GM23338 (cell line): ENCODE results near the gene CYSLTR2. TPM values are rescaled to one million over a fixed set of nuclear protein-coding genes. Genes with fewer than 3 reads are reported as not detected.

Source experiments
- ATAC-seq: fragments of 200-7000 bp; cut with Tn5 transposase; 3 replicates; pipeline ENCODE4 v1.9.1; 2020
- DNase-seq: peaks from one replicate; pipeline ENCODE4 v3.0.0-alpha.2; 2015; ENCODE audit warnings: low spot score
- H2AFZ ChIP-seq: fragments of 200-600 bp; sonication (generic); 2 replicates; pipeline ENCODE4 v1.8.0; 2016; ENCODE audit warnings: antibody characterized with exemption, mild to moderate bottlenecking, moderate library complexity
- H3F3A ChIP-seq: fragments of 200-600 bp; sonication (generic); replicated peaks from 2 replicates; pipeline ENCODE4 v1.8.0; 2017; ENCODE audit warnings: antibody characterized with exemption, mixed run types, low read depth
- H3K27ac ChIP-seq: fragments of 200-600 bp; sonication (generic); 2 replicates; pipeline ENCODE4 v1.6.1; 2016; ENCODE audit warnings: low read depth
- H3K27me3 ChIP-seq: fragments of 200-600 bp; sonication (generic); 2 replicates; pipeline ENCODE4 v1.8.0; 2016; ENCODE audit warnings: mild to moderate bottlenecking, mixed run types, moderate library complexity; ENCODE audit not compliant: insufficient read depth
- H3K36me3 ChIP-seq: fragments of 200-600 bp; sonication (generic); 2 replicates; pipeline ENCODE4 v1.8.0; 2016; ENCODE audit warnings: mild to moderate bottlenecking; ENCODE audit not compliant: insufficient read depth
- H3K4me1 ChIP-seq: fragments of 200-600 bp; sonication (generic); 2 replicates; pipeline ENCODE4 v1.8.0; 2016; ENCODE audit warnings: mild to moderate bottlenecking, moderate library complexity; ENCODE audit not compliant: insufficient read depth
- H3K4me2 ChIP-seq: fragments of 200-600 bp; sonication (generic); 2 replicates; pipeline ENCODE4 v1.7.1; 2017; ENCODE audit warnings: mixed run types
- H3K4me3 ChIP-seq: fragments of 200-600 bp; sonication (generic); 2 replicates; pipeline ENCODE4 v1.6.1; 2016; ENCODE audit warnings: mixed run types
- H3K79me2 ChIP-seq: fragments of 200-600 bp; sonication (generic); replicated peaks from 2 replicates; pipeline ENCODE4 v1.8.0; 2017; ENCODE audit warnings: mild to moderate bottlenecking; ENCODE audit not compliant: insufficient read depth
- H3K9me2 ChIP-seq: fragments of 200-600 bp; sonication (generic); 2 replicates; pipeline ENCODE4 v1.8.0; 2017; ENCODE audit not compliant: insufficient read depth
- H4K20me1 ChIP-seq: fragments of 200-600 bp; sonication (generic); replicated peaks from 2 replicates; pipeline ENCODE4 v1.8.0; 2017; ENCODE audit warnings: mild to moderate bottlenecking; ENCODE audit not compliant: insufficient read depth
- H3K27ac Mint-ChIP-seq: 2 replicates; pipeline ENCODE4 v1.8.0; 2020; ENCODE audit warnings: inconsistent platforms, mild to moderate bottlenecking, moderate library complexity, mixed read lengths
- H3K27me3 Mint-ChIP-seq: 3 replicates; pipeline ENCODE4 v1.8.0; 2022; ENCODE audit warnings: low read depth, mild to moderate bottlenecking, moderate library complexity, mixed read lengths, inconsistent platforms; ENCODE audit not compliant: insufficient read depth, poor library complexity
- H3K36me3 Mint-ChIP-seq: 3 replicates; pipeline ENCODE4 v1.8.0; 2021; ENCODE audit warnings: low read depth, mild to moderate bottlenecking, inconsistent platforms, moderate library complexity, mixed read lengths
- H3K4me1 Mint-ChIP-seq: 3 replicates; pipeline ENCODE4 v1.8.0; 2020; ENCODE audit warnings: mild to moderate bottlenecking, inconsistent platforms, mixed read lengths
- H3K4me3 Mint-ChIP-seq: 3 replicates; pipeline ENCODE4 v1.8.0; 2021; ENCODE audit warnings: moderate library complexity, mild to moderate bottlenecking, inconsistent platforms, mixed read lengths
- H3K9me3 Mint-ChIP-seq: 3 replicates; pipeline ENCODE4 v1.8.0; 2020; ENCODE audit warnings: moderate library complexity, mild to moderate bottlenecking, inconsistent platforms, mixed read lengths
- CTCF ChIP-seq, 2 experiments: fragments of 200-600 bp in 1 of 2; sonication (generic) in 1 of 2; conservative IDR thresholded peaks; 2 replicates each; pipeline versions ENCODE4 v1.5.1 to v1.6.1; 2016 to 2017; ENCODE audit warnings: antibody characterized with exemption in 2 of 2, low read depth in 2 of 2, mild to moderate bottlenecking in 2 of 2, moderate library complexity in 1 of 2
- JUNB ChIP-seq: IDR thresholded peaks from one replicate; pipeline ENCODE4 v1.6.1; 2016; ENCODE audit warnings: antibody characterized with exemption; ENCODE audit not compliant: unreplicated experiment
- POLR2AphosphoS5 ChIP-seq: IDR thresholded peaks from 2 replicates; pipeline ENCODE4 v1.6.1; 2016; ENCODE audit warnings: antibody characterized with exemption, low read depth
- REST ChIP-seq: IDR thresholded peaks from one replicate; pipeline ENCODE4 v1.6.1; 2018; ENCODE audit warnings: antibody characterized with exemption; ENCODE audit not compliant: unreplicated experiment
- STAT1 ChIP-seq: IDR thresholded peaks from one replicate; pipeline ENCODE4 v1.6.1; 2016; ENCODE audit warnings: antibody characterized with exemption; ENCODE audit not compliant: unreplicated experiment
- ZNF462 ChIP-seq: fragments of 250-450 bp; sonication (Bioruptor Pico); IDR thresholded peaks from 2 replicates; pipeline ENCODE4 v1.5.0; 2020; ENCODE audit warnings: mild to moderate bottlenecking, moderate library complexity
- polyA plus RNA-seq: library from polyadenylated mRNA; unstranded; fragments of >200 nt; fragmentation: Nextera tagmentation; extraction: Ambion mirVana; gene quantifications from 2 replicates; pipeline ENCODE4 v1.2.1, GENCODE V29; 2016
- total RNA-seq: library from RNA; depleted of rRNA; stranded (reverse); fragments of >200 nt; shearing (Covaris generic); gene quantifications from 2 replicates; pipeline ENCODE4 v1.2.3, GENCODE V29; 2014

The CYSLTR2 gene
- total and polyA plus RNA-seq, 2 experiments from 2014 or later = not detected

- TF ChIP-seq ZNF462 = no peak
These were observed 33.5 kb downstream of the CYSLTR2 start (continued) for GRCh38 chr13:48687249-48687648.

- no peak overlapping the region for H3K27ac ChIP-seq
- no peak overlapping the region for H2AFZ ChIP-seq
- no peak overlapping the region for H3K4me3 ChIP-seq
- H3K4me1 ChIP-seq = no peaks in the 10 kb centered on the region
- 0 out of 2 replicates have a peak, but pooled peaks cover 12% of the 10 kb centered on the region for H3K9me2 ChIP-seq
- no peak for ATAC-seq
- DNase-seq = no peak
- no peaks in the 10 kb centered on the region for H3K79me2 ChIP-seq
- peaks cover 18% of the 10 kb centered on the region for H3K36me3 Mint-ChIP-seq
- H3F3A ChIP-seq = no peaks in the 10 kb centered on the region
- no peak overlapping the region for H3K4me3 Mint-ChIP-seq
- no peaks in the 10 kb centered on the region for H4K20me1 ChIP-seq
- H3K36me3 ChIP-seq = no peaks in the 10 kb centered on the region
- no peak overlapping the region for H3K4me2 ChIP-seq
- H3K27me3 Mint-ChIP-seq = peaks cover 4% of the 10 kb centered on the region
- peaks cover 49% of the 10 kb centered on the region for H3K9me3 Mint-ChIP-seq
- H3K27ac Mint-ChIP-seq = no peak overlapping the region
- H3K27me3 ChIP-seq = no peaks in the 10 kb centered on the region
- H3K4me1 Mint-ChIP-seq = no peaks in the 10 kb centered on the region
- TF ChIP-seq CTCF (conservative IDR thresholded peaks at IDR 0.05; ENCODE audit: low read depth in 2 of 2) (no peak), STAT1 (no peak), JUNB (no peak), REST (no peak), POLR2AphosphoS5 (no peak)
These were observed 40.3 kb downstream of the CYSLTR2 start for GRCh38 chr13:48693998-48694397.
